ENCODE data around the gene BCO2. TPM values are rescaled to one million over a fixed set of nuclear protein-coding genes. Genes with fewer than 3 reads are reported as not detected.
"Not testable (repeated sequence)": the region's sequence is repeated elsewhere in the genome, so short reads cannot be mapped to it uniquely, and the experiment has no call there.

The BCO2 gene
- total RNA-seq, 1 donor from 2014 or later: 169 TPM

DNA sequence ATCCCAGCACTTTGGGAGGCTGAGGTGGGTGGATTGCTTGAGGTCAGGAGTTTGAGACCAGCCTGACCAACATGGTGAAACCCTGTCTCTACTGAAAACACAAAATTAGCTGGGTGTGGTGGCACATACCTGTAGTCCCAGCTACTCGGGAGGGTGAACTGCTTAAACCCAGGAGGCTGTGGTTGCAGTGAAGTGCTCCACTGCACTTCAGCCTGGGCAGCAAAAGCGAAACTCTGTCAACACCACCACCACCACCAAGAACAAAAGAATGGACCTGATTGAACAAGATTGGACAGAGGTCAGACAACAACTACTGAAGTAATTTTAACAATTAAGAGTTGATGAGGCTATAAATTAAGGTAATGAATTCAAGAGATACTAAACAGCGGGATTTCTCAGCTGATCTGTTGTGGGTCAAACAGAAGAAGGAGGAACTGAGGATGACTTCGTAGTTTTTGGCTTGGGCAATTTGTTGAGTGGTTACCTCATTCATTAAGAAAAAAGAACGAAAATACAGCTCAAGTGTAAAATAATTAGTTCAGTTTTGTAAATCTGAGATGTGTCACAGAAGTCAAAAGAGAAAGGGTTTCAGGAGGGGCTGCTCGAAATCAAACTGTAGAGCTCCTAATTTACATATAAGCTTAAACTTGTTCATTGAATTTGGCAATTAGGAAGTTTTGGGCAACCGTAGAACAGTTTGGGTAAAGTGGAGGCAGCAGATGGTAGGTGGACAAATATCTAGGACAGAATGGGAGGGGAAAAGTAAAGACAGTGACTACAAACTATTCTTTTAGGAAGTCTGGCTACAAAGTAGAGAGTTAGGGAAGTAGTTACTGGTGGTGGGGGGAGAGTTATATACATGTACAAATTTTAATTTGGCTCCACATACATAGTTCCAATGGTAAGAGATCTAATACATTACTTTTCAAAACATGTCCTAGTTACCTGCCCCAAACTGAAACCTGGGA is 15.9 kb upstream of the BCO2 start:
- no peak overlapping the region for H3K4me3 ChIP-seq

DNA sequence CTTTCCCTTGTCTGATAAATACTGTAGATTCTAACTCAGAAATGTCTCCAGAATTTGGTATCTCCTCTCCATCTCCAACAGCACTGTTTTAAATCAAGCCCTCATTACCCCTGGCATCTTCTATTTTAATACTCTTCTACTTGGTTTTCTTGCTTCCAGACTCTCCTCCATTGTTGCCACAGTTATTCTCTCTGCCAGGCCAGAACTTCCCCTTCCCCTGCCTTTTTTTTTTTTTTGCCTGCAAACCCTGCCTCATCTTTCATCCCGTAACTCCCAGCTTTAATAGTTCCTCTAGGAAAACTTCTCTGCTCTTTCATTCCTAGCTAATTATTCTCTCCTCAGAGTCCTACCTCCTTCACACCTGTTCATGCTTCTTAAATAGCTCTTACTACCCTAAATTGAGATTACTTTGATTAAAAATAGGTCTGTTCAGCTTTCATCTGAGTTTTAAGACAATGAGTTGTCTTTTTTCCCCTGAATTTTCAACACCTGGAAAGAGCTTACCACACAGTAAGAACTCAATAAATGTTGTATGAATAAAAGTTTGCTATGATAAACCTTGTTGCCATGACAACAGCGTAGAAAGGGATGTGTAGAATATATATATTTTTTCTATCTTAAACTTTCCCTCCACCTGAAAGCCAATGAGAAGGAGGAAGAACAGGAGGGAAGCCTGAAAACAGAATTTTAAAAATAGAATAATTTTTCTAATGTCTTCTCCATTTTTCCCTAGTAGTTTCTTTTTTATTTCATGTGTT is 15.0 kb upstream of the BCO2 start:
- H3K36me3 ChIP-seq: no peaks in the 10 kb centered on the region
- no peaks in the 10 kb centered on the region for H3K9me3 ChIP-seq (replicated peaks)
- intact Hi-C loops (cut with micrococcal nuclease): no loop called here
- peaks cover 7% of the 10 kb centered on the region for H3K4me1 ChIP-seq
- no peak overlapping the region for H3K27ac ChIP-seq (replicated peaks)
- no peaks in the 10 kb centered on the region for H3K27me3 ChIP-seq (ENCODE audit: low read depth)
- TF ChIP-seq, protein P1, sequence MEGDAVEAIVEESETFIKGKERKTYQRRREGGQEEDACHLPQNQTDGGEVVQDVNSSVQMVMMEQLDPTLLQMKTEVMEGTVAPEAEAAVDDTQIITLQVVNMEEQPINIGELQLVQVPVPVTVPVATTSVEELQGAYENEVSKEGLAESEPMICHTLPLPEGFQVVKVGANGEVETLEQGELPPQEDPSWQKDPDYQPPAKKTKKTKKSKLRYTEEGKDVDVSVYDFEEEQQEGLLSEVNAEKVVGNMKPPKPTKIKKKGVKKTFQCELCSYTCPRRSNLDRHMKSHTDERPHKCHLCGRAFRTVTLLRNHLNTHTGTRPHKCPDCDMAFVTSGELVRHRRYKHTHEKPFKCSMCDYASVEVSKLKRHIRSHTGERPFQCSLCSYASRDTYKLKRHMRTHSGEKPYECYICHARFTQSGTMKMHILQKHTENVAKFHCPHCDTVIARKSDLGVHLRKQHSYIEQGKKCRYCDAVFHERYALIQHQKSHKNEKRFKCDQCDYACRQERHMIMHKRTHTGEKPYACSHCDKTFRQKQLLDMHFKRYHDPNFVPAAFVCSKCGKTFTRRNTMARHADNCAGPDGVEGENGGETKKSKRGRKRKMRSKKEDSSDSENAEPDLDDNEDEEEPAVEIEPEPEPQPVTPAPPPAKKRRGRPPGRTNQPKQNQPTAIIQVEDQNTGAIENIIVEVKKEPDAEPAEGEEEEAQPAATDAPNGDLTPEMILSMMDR (IDR thresholded peaks at IDR 0.05; ENCODE audit: borderline replicate concordance): no peak
- H3K4me3 ChIP-seq: no peak overlapping the region
- no peak for DNase-seq

More for the DNA sequence above, 15.9 kb upstream of the BCO2 start:
- intact Hi-C loops (cut with micrococcal nuclease): no loop called here
- no peak overlapping the region for H3K27ac ChIP-seq (replicated peaks)
- no peak for DNase-seq
- no peaks in the 10 kb centered on the region for H3K9me3 ChIP-seq (replicated peaks)
- H3K27me3 ChIP-seq (ENCODE audit: low read depth): no peaks in the 10 kb centered on the region
- no peaks in the 10 kb centered on the region for H3K36me3 ChIP-seq
- H3K4me1 ChIP-seq: peaks cover 7% of the 10 kb centered on the region
- TF ChIP-seq, protein P1 (IDR thresholded peaks at IDR 0.05; ENCODE audit: borderline replicate concordance): no peak

DNA sequence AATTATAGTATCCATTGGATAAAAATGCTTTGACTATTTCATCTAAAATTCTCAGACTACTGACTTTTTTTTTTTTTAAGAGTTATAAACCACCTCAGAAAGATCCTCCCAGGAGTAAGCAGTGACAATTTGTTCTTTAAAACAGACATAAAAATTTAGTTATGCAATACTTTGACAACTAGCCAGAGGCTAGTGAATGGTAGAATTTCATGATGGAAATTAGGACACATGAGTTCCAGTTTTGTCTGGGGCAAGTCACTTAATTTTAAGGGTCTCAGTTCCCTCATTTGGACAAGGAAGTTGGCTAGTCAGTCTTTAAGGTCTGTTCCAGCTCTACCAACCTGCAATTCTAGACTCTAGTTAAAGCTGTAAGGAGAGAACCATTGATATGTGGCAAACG is 14.3 kb upstream of the BCO2 start:
- Histone ChIP-seq H3K4me3 (no peak overlapping the region), H3K36me3 (no peaks in the 10 kb centered on the region), H3K27me3 (ENCODE audit: low read depth) (no peaks in the 10 kb centered on the region), H3K27ac (replicated peaks) (no peak overlapping the region), H3K9me3 (replicated peaks) (no peaks in the 10 kb centered on the region), H3K4me1 (peaks cover 7% of the 10 kb centered on the region)
- TF ChIP-seq, protein P1 (IDR thresholded peaks at IDR 0.05; ENCODE audit: borderline replicate concordance): no peak
- no peak for DNase-seq
- intact Hi-C loops (cut with micrococcal nuclease): no loop called here

DNA sequence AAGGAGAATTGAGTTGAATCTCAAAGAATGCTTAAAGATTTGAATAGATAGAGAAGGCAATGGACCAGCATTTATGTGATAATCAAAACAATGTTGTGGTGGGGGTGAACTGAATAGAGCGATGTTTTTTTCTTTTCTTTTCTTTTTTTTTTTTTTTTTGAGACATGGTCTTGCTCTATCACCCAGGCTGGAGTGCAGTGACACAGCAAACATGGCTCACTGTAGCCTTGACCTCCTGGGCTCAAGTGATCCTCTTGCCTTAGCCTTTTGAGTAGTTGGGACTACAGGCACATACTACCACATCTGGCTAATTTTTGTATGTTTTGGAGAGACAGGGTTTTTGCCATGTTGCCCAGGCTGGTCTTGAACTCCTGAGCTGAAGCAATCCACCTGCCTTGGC is 13.1 kb upstream of the BCO2 start:
- H3K36me3 ChIP-seq; H3K4me1 ChIP-seq; intact Hi-C loops (cut with micrococcal nuclease); H3K9me3 ChIP-seq (replicated peaks); DNase-seq; H3K27me3 ChIP-seq (ENCODE audit: low read depth); H3K27ac ChIP-seq (replicated peaks); H3K4me3 ChIP-seq: not testable (repeated sequence)

DNA sequence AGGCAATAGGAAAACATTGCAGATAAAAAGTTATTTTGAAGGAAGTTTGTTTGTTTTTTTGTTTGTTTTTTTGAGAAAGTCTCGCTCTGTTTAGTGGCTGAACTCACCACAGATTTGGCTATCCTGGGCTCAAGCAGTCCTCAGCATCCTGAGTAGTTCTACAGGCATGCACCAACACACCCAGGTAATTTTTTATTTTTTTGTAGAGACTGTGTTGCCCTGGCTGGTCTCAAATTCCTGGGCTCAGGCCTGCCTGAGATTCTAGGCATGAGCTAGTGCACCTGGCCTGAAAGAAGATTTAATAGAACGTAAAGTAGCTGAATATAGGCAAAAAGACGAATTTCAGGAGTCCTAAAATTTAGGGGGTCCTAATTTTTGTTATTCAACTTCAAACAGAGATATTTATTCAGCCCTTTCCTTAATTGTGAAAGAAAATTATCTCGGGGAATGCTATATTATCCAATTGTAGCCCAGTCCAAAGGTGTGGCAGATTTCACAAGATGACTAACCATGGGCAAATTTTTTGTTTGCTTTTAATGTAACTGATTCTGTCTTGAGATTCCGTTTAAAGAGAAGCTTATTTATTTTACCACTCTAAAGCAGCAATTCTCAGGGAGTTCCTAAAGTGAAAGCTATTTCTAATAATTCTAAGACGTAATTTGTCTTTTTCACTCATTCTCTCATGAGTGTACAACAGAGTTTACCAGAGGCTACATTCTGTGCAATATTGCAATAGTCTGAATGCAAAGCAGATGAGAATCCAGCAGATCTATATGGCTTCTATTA is 12.4 kb upstream of the BCO2 start:
- intact Hi-C loops (cut with micrococcal nuclease): no loop called here
- no peaks in the 10 kb centered on the region for H3K27me3 ChIP-seq (ENCODE audit: low read depth)
- DNase-seq: no peak
- peak overlapping the region; percentile 39 for H3K4me3 ChIP-seq
- H3K9me3 ChIP-seq (replicated peaks): no peaks in the 10 kb centered on the region
- TF ChIP-seq, protein P1 (IDR thresholded peaks at IDR 0.05; ENCODE audit: borderline replicate concordance): no peak
- no peaks in the 10 kb centered on the region for H3K4me1 ChIP-seq
- no peak overlapping the region for H3K27ac ChIP-seq (replicated peaks)
- H3K36me3 ChIP-seq: no peaks in the 10 kb centered on the region

Data from left ventricle myocardium inferior (tissue), 1 donor.